Nephron (organoid): Measurements from ENCODE around the gene ARHGEF12.

ENCODE experiments used
- H3K27ac Mint-ChIP-seq, 3 experiments: 2 replicates each; pipeline ENCODE4 v1.8.0; 2020; ENCODE audit warnings: mixed read lengths in 3 of 3, mild to moderate bottlenecking in 2 of 3, moderate library complexity in 1 of 3
- H3K27me3 Mint-ChIP-seq: 2 replicates; pipeline ENCODE4 v1.8.0; 2021; ENCODE audit warnings: low read depth, mild to moderate bottlenecking, moderate library complexity, mixed read lengths
- H3K36me3 Mint-ChIP-seq: 2 replicates; pipeline ENCODE4 v1.8.0; 2020; ENCODE audit warnings: low read depth, mixed read lengths
- H3K4me1 Mint-ChIP-seq: 2 replicates; pipeline ENCODE4 v1.8.0; 2020; ENCODE audit warnings: mixed read lengths
- H3K4me3 Mint-ChIP-seq, 3 experiments: 2 replicates each; pipeline ENCODE4 v1.8.0; 2020; ENCODE audit warnings: mild to moderate bottlenecking in 3 of 3, mixed read lengths in 3 of 3, moderate library complexity in 2 of 3
- H3K9me3 Mint-ChIP-seq: 2 replicates; pipeline ENCODE4 v1.8.0; 2020; ENCODE audit warnings: mixed read lengths
- CTCF ChIP-seq, 3 experiments: fragments of 200-600 bp; sonication (generic); IDR thresholded peaks; one replicate each; pipeline ENCODE4 v1.5.0; 2021; ENCODE audit warnings: antibody characterized with exemption in 3 of 3; ENCODE audit not compliant: unreplicated experiment in 3 of 3

ARHGEF12 gene

GRCh38 chr11:120294096-120294495 lies 42.1 kb upstream of the ARHGEF12 start:
- Mint-ChIP-seq H3K36me3 (no peaks in the 10 kb centered on the region), H3K27ac (no peak overlapping the region), H3K27me3 (peaks cover 60% of the 10 kb centered on the region)

GRCh38 chr11:120295099-120295498 lies 41.1 kb upstream of the ARHGEF12 start:
- Mint-ChIP-seq H3K4me3 (no peak overlapping the region), H3K36me3 (no peaks in the 10 kb centered on the region), H3K4me1 (peaks cover 13% of the 10 kb centered on the region), H3K27ac (no peak overlapping the region), H3K9me3 (no peaks in the 10 kb centered on the region), H3K27me3 (peaks cover 55% of the 10 kb centered on the region)
- no peak for TF ChIP-seq CTCF (IDR thresholded peaks at IDR 0.05; ENCODE audit: unreplicated experiment in 3 of 3)

More at GRCh38 chr11:120294096-120294495, 42.1 kb upstream of the ARHGEF12 start:
- no peak for TF ChIP-seq CTCF (IDR thresholded peaks at IDR 0.05; ENCODE audit: unreplicated experiment in 3 of 3)
- Mint-ChIP-seq H3K4me3 (no peak overlapping the region), H3K9me3 (no peaks in the 10 kb centered on the region), H3K4me1 (peaks cover 8% of the 10 kb centered on the region)

- no peaks in the 10 kb centered on the region for H3K9me3 Mint-ChIP-seq
- no peaks in the 10 kb centered on the region for H3K36me3 Mint-ChIP-seq
- H3K27me3 Mint-ChIP-seq, result peaks cover 51% of the 10 kb centered on the region
These were observed 39.7 kb upstream of the ARHGEF12 start for GRCh38 chr11:120296554-120296953.

GRCh38 chr11:120298461-120298860 lies 37.8 kb upstream of the ARHGEF12 start:
- no peak overlapping the region for H3K27ac Mint-ChIP-seq
- H3K9me3 Mint-ChIP-seq, result no peaks in the 10 kb centered on the region
- H3K4me1 Mint-ChIP-seq, result peaks cover 13% of the 10 kb centered on the region
- H3K36me3 Mint-ChIP-seq, result no peaks in the 10 kb centered on the region
- H3K4me3 Mint-ChIP-seq, result no peak overlapping the region
- peaks cover 45% of the 10 kb centered on the region for H3K27me3 Mint-ChIP-seq
- TF ChIP-seq CTCF (IDR thresholded peaks at IDR 0.05; ENCODE audit: unreplicated experiment in 3 of 3), result no peak

More at GRCh38 chr11:120296554-120296953, 39.7 kb upstream of the ARHGEF12 start:
- no peak overlapping the region for H3K4me3 Mint-ChIP-seq
- peaks cover 13% of the 10 kb centered on the region for H3K4me1 Mint-ChIP-seq
- no peak overlapping the region for H3K27ac Mint-ChIP-seq
- no peak for TF ChIP-seq CTCF (IDR thresholded peaks at IDR 0.05; ENCODE audit: unreplicated experiment in 3 of 3)

GRCh38 chr11:120302001-120302805 lies 34.0 kb upstream of the ARHGEF12 start:
- H3K9me3 Mint-ChIP-seq, result no peaks in the 10 kb centered on the region
- peaks cover 13% of the 10 kb centered on the region for H3K4me1 Mint-ChIP-seq
- H3K27ac Mint-ChIP-seq, result no peak overlapping the region
- peaks cover 41% of the 10 kb centered on the region for H3K27me3 Mint-ChIP-seq
- H3K4me3 Mint-ChIP-seq, result no peak overlapping the region
- TF ChIP-seq CTCF (IDR thresholded peaks at IDR 0.05; ENCODE audit: unreplicated experiment in 3 of 3), result no peak
- no peaks in the 10 kb centered on the region for H3K36me3 Mint-ChIP-seq
